H54 (cell line): ENCODE data around the gene MOCS3.

Experiments
- DNase-seq: peaks from one replicate; pipeline ENCODE4 v3.0.0; 2011; ENCODE audit warnings: low spot score, mixed read lengths; ENCODE audit not compliant: insufficient read length
- FAIRE-seq: peaks from 3 replicates; lab custom pipeline; 2011; peaks lifted over from hg19 to GRCh38; lab: Jason Lieb, UNC
- POLR2A ChIP-seq: IDR thresholded peaks from 2 replicates; pipeline ENCODE4 v1.6.1; 2011; ENCODE audit warnings: low read depth, mild to moderate bottlenecking, low read length

The MOCS3 gene, protein sequence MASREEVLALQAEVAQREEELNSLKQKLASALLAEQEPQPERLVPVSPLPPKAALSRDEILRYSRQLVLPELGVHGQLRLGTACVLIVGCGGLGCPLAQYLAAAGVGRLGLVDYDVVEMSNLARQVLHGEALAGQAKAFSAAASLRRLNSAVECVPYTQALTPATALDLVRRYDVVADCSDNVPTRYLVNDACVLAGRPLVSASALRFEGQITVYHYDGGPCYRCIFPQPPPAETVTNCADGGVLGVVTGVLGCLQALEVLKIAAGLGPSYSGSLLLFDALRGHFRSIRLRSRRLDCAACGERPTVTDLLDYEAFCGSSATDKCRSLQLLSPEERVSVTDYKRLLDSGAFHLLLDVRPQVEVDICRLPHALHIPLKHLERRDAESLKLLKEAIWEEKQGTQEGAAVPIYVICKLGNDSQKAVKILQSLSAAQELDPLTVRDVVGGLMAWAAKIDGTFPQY

DNA sequence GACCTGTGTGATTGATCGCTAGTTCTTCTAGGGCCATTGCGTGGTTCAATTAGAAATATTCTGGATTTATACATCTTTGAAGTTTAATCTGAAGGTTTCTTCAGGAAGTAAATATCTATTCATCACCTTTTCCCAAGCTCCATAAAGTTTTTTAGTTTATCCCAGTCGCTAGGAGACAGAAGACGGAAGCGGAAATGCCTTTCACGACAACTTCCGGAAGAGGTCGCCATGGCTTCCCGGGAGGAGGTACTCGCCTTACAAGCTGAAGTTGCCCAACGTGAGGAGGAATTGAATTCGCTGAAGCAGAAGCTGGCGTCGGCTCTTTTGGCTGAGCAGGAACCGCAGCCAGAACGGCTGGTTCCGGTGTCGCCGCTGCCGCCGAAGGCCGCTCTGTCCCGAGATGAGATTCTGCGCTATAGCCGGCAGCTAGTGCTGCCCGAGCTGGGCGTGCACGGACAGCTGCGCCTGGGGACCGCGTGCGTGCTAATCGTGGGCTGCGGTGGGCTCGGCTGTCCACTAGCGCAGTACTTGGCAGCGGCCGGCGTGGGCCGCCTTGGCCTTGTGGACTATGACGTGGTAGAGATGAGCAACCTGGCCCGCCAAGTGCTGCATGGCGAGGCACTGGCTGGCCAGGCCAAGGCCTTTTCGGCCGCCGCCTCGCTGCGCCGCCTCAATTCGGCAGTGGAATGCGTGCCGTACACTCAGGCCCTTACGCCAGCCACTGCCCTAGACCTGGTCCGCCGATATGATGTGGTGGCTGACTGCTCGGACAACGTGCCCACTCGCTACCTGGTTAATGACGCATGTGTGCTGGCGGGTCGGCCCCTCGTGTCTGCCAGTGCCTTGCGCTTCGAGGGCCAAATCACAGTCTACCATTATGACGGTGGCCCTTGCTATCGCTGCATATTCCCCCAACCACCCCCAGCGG lies at the start of gene MOCS3:
TSS of gene MOCS3 (plus strand) at position 204 of the 928 bp plus-strand sequence. CDS start at position 229, 25 bp downstream.
- DNase-seq (peak; percentile 67), FAIRE-seq (no peak)
- no peak for TF ChIP-seq POLR2A

DNA sequence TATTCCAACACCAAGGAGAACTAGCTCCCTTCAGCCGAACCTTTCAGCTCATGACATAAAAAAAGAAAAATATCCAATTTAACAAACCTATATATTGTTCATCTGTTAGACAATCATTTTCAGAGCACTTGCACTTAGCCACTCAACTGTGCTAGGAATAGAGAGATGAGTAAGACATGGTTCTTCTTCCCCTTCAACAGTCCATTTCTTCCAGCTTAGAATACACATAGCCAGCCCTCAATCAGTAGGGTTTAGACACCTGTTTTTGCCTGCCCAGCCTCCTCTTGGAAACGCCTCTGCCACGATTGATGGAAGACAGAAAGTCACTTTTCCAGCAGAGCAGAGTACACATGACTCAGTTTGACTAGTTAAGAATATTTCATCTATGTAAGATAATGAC lies 49.2 kb upstream of the MOCS3 start:
- FAIRE-seq: no peak

DNA sequence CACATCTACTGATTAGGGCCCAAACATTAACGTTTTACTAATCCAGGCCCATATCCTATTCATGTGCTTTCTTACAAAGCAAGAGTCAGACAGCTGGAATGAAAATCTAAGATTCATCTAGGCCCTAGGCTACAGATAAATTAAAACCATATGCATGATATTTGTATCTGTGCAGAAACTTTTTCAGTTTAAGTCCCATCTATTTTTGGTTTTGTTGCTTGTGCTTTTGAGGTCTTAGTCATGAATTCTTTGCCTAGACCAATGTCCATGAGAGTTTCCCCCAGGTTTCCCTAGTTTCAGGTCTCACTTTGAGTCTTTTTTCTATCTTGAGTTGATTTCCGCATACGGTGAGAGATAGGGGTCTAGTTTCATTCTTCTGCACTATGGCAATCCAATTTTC lies 47.6 kb upstream of the MOCS3 start:
- FAIRE-seq (no peak), DNase-seq (no peak)
- no peak for TF ChIP-seq POLR2A

More for the DNA sequence above, 49.2 kb upstream of the MOCS3 start:
- no peak for DNase-seq
- no peak for TF ChIP-seq POLR2A

DNA sequence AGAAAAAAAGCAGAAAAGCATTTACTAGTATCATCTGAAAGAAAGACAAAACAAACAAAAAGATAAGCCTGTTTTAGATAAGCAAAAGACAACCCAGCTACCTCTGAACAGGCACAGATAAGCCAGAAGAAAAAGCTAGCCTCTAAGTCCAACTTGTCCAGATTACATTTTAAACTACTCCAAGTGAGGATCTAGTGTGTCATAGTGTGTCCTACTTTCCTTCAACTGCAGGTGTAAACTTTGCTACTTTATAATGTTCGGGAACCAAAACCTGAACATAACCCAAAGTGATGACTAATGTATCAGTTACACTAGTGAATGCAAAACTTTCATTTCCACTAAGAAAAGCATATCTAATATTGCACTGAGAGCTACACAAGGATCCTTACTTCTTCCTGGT lies 46.9 kb upstream of the MOCS3 start:
- DNase-seq: no peak
- no peak for TF ChIP-seq POLR2A
- FAIRE-seq: no peak

DNA sequence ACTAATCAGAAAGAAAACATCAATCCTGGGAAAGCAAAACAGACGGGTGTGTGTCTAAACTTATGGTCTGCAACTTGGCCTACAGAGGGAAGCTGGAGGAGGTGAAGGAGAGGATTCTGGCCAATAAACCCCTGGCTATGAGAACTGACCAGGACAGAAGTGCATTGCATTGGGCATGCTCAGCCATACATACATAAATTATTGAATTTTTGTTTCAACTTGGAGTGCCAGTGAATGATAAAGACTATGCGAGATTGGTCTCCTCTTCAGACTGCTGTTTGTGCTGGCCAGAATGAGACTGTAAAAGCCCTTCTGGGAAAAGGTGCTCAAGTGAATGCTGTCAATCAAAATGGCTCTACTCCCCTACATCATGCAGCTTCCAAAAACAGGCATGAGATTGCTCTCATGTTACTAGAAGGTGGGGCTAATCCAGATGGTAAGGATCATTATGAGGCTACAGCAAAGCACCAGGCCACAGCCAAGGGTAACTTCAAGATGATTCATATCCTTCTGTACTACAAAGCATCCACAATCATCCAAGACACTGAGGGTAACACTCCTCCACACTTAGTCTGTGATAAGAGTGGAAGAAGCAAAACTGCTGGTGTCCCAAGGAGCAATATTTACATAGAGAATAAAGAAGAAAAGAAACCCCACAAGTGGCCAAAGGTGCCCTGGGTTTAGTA lies 44.8 kb upstream of the MOCS3 start:
- FAIRE-seq (peak; percentile 93), DNase-seq (no peak)
- no peak for TF ChIP-seq POLR2A

DNA sequence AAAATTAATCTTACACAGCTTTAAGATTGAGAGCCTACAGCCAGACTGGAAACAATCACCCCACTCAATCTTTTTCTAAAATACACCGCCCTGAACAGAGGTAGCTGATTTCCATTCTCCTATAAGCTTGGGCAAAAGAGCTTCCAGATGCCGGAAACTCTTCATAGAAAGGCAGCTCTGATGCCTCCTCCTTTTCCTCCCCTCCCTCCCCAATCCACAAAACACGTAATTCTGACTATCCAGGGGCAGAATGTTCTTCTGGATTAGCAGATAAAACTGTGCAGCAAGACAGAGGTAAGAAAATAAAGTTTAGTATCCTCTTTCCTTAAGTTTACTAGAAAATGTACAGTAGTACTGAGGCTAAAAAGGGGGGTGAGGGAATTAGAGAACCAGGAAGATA lies 43.2 kb upstream of the MOCS3 start:
- DNase-seq (no peak), FAIRE-seq (no peak)
- TF ChIP-seq POLR2A: no peak

DNA sequence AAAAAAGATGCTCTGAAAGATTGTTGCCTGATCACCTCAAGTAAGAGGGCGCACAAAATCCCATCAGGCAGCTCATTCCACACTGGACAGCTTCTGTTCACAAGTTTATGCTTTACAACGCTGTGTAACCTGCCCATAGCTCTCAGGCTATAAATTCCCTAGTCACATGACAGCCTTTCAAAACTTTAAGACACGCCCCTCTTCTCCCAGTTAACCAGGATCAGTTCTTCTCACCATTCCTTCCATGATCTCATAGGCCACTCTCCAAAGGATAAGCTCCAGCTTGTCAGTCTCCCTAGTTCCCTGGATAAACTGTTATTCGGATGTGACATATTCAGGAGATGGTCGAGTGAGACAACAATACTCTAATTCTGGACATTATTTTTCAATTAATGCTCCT lies 42.4 kb upstream of the MOCS3 start:
- no peak for DNase-seq
- peak; percentile 20 for FAIRE-seq
- TF ChIP-seq POLR2A: no peak

DNA sequence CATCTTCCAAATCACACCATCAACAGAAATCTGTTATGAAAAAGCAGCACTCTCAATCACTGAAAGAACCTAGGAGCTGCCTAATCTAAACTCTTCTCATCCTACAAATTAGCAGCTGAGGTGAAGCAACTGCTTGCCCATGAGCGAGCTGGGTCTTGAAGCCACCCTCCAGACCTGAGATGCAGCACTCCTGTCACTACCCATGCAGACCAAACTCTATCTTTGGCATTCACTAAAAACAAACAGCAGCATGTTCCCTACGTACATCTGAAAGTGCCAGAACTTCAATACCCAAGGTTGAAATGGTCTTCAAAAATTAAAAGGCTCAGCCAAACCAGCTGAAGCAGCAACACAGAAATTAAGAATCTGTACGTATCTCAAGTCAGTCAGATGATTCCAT lies 41.7 kb upstream of the MOCS3 start:
- no peak for FAIRE-seq
- DNase-seq: no peak
- TF ChIP-seq POLR2A: no peak

DNA sequence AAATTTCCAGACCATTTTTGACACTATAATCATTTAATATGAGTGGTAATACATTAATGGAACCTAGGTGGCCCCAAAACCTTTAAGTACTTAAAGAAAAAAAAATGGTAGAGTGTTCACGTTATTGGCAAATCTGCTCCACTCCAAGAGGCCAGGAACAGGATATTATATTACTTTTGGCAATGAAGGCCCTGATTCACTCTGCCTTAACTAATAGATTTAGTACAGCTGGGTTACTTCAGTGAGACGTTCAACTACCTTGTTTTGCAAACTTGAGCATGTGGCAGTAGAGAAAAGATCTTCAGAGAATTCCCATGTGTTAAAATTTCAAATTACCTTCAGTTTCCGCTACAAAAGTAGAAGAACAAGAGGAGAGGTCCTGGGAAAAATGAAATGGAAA lies 40.2 kb upstream of the MOCS3 start:
- no peak for TF ChIP-seq POLR2A
- FAIRE-seq (no peak), DNase-seq (no peak)

DNA sequence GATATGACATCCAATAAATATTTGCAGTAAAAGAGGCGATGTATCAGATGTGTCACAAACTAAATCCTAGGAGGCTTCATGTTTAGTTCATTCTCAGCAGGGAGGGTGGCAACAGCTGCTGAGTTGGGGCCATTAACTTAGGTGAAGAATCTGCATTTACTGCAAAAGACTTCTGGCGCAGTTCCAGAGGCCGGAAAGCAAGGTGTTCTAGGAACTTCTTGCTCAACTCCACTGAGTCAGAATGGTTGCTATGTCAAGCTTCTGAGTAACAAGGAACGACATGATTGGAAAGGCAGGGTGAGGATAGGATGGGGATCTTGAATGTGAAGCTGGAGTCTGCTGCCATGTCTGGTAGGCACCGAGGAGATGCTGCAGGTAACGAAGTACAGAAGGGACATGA lies 39.1 kb upstream of the MOCS3 start:
- FAIRE-seq (no peak), DNase-seq (no peak)
- no peak for TF ChIP-seq POLR2A

DNA sequence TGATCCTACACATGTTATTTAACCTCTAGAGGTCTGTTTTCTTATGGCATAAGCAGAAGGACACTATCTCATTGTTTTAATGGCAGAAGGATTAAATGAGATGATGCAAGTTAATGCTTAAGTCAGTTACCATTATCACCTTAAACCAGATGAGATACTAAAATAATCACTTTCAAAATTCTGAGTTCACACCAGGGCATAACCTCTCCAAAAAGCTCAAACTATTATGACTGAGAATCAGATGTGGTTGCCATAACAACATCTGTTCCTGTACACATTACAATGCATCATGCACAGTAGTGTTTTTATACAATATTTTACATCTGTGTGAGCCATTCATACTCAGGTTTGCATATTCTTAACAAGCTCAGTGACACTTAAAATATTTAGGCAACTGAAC lies 37.6 kb upstream of the MOCS3 start:
- no peak for FAIRE-seq
- TF ChIP-seq POLR2A: no peak
- no peak for DNase-seq

DNA sequence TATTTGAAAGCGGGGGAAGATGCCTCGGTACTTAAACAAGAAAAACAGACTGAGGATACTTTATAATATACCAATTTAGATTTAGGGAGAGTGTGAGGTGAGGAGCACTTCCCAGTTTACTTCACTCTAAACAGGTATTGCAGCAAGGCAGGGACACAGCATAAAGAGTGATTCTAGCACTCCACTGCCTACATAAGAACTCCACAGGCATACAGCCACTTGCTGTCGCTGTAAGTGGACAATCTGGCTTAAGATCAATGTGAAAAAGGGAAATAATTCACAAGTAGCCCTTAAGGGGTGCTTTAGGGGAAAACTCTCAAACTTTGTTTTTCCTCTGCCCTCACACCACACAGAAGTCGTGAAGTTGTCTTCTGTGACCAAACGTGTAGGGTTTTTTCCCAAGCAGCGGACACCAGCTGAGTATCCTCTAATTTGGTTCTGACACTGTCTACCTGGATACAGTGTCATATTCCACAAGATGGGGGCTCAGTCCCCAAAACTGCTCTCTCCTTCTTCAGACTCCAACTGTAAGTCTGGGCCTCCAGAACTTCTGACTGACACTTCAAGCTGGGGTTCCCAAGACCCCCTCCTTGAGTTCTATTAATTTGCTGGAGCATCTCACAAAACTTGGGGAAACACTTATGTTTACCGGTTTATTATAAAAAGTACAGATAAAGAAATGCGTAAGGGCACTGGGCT lies 36.7 kb upstream of the MOCS3 start:
- no peak for FAIRE-seq
- DNase-seq: no peak
- no peak for TF ChIP-seq POLR2A
